Neural cell (in vitro differentiated cells): ENCODE data around the gene FRMD4B. TPM values are rescaled to one million over a fixed set of nuclear protein-coding genes. Genes with fewer than 3 reads are reported as not detected.

Experiments used
- H2AFZ ChIP-seq: fragments of 200-600, 300-800 bp; sonication (generic), shearing (Covaris generic); 2 replicates; pipeline ENCODE4 v1.6.0; 2014; ENCODE audit warnings: low read depth, mild to moderate bottlenecking, antibody characterized with exemption, low read length, moderate library complexity
- H3F3A ChIP-seq: fragments of 200-600 bp; shearing (Covaris generic); 2 replicates; pipeline ENCODE4 v1.6.1; 2016; ENCODE audit warnings: mild to moderate bottlenecking, moderate library complexity, mixed read lengths, antibody characterized with exemption, low read length; ENCODE audit not compliant: insufficient read depth, poor library complexity, severe bottlenecking
- H3K27ac ChIP-seq: fragments of 200-600, 300-800 bp; sonication (generic), shearing (Covaris generic); 2 replicates; pipeline ENCODE4 v1.5.1; 2014; ENCODE audit warnings: mild to moderate bottlenecking, low read length, moderate library complexity
- H3K27me3 ChIP-seq: fragments of 300-800, 200-600 bp; sonication (generic), shearing (Covaris generic); 2 replicates; pipeline ENCODE4 v1.6.0; 2014; ENCODE audit warnings: mild to moderate bottlenecking, low read depth, low read length, moderate library complexity; ENCODE audit not compliant: insufficient read depth
- H3K36me3 ChIP-seq: fragments of 300-800, 200-600 bp; sonication (generic), shearing (Covaris generic); 2 replicates; pipeline ENCODE4 v1.5.1; 2014; ENCODE audit warnings: mild to moderate bottlenecking, antibody characterized with exemption, low read length, moderate library complexity; ENCODE audit not compliant: insufficient read depth
- H3K4me2 ChIP-seq: fragments of 300-800, 200-600 bp; sonication (generic), shearing (Covaris generic); 2 replicates; pipeline ENCODE4 v1.6.0; 2014; ENCODE audit warnings: mild to moderate bottlenecking, low read length
- H3K4me3 ChIP-seq: fragments of 300-800, 200-600 bp; sonication (generic), shearing (Covaris generic); 2 replicates; pipeline ENCODE4 v1.5.1; 2014; ENCODE audit warnings: mild to moderate bottlenecking, low read length, moderate library complexity
- H3K79me2 ChIP-seq: fragments of 200-600 bp; shearing (Covaris generic); replicated peaks from 2 replicates; pipeline ENCODE4 v1.6.0; 2014; ENCODE audit warnings: mild to moderate bottlenecking, low read length, moderate library complexity; ENCODE audit not compliant: insufficient read depth
- H3K9ac ChIP-seq: fragments of 300-800, 200-600 bp; sonication (generic), shearing (Covaris generic); 2 replicates; pipeline ENCODE4 v1.6.1; 2016; ENCODE audit warnings: mild to moderate bottlenecking, low read length, mixed read lengths
- H3K9me2 ChIP-seq: fragments of 200-600 bp; shearing (Covaris generic); 2 replicates; pipeline ENCODE4 v1.6.1; 2016; ENCODE audit warnings: mild to moderate bottlenecking, low read length, mixed read lengths; ENCODE audit not compliant: insufficient read depth
- H3K9me3 ChIP-seq: fragments of 200-600, 300-800 bp; sonication (generic), shearing (Covaris generic); 2 replicates; pipeline ENCODE4 v1.6.1; 2016; ENCODE audit warnings: mild to moderate bottlenecking, mixed run types, low read length, moderate library complexity, mixed read lengths
- H4K20me1 ChIP-seq: fragments of 200-600 bp; shearing (Covaris generic); 2 replicates; pipeline ENCODE4 v1.6.1; 2016; ENCODE audit warnings: mild to moderate bottlenecking, mixed run types; ENCODE audit not compliant: insufficient read depth
- CTCF ChIP-seq: fragments of 450-650 bp; IDR thresholded peaks from 2 replicates; pipeline ENCODE4 v1.5.1; 2014; ENCODE audit warnings: antibody characterized with exemption, mild to moderate bottlenecking, moderate library complexity; ENCODE audit not compliant: poor library complexity, severe bottlenecking
- EP300 ChIP-seq: fragments of 450-650 bp; conservative IDR thresholded peaks from 2 replicates; pipeline ENCODE4 v1.6.1; 2014; ENCODE audit warnings: antibody characterized with exemption, mild to moderate bottlenecking, moderate library complexity; ENCODE audit not compliant: poor library complexity, severe bottlenecking
- EZH2 ChIP-seq: fragments of 200-600, 300-800 bp; shearing (Covaris generic), sonication (generic); IDR thresholded peaks from 2 replicates; pipeline ENCODE4 v1.6.1; 2014; ENCODE audit warnings: antibody characterized with exemption, low read length, borderline replicate concordance, mild to moderate bottlenecking; ENCODE audit not compliant: insufficient read depth, poor library complexity, severe bottlenecking
- MXI1 ChIP-seq: fragments of 450-650 bp; conservative IDR thresholded peaks from 2 replicates; pipeline ENCODE4 v1.6.1; 2014; ENCODE audit warnings: antibody characterized with exemption, mild to moderate bottlenecking; ENCODE audit not compliant: poor library complexity, severe bottlenecking
- POLR2AphosphoS5 ChIP-seq: IDR thresholded peaks from 2 replicates; pipeline ENCODE4 v1.6.1; 2012
- RAD21 ChIP-seq: fragments of 450-650 bp; conservative IDR thresholded peaks from 2 replicates; pipeline ENCODE4 v1.6.1; 2014; ENCODE audit warnings: antibody characterized with exemption, mild to moderate bottlenecking, moderate library complexity
- REST ChIP-seq: IDR thresholded peaks from 2 replicates; pipeline ENCODE4 v1.6.1; 2012; ENCODE audit warnings: borderline replicate concordance
- SMC3 ChIP-seq: fragments of 450-650 bp; conservative IDR thresholded peaks from 2 replicates; pipeline ENCODE4 v1.6.1; 2014; ENCODE audit warnings: antibody characterized with exemption, mild to moderate bottlenecking, moderate library complexity; ENCODE audit not compliant: poor library complexity
- TAF1 ChIP-seq: IDR thresholded peaks from 2 replicates; pipeline ENCODE4 v1.6.1; 2012; ENCODE audit warnings: low read depth
- polyA plus RNA-seq: library from polyadenylated mRNA; depleted of rRNA; stranded (reverse); fragments of >200 nt; gene quantifications from 2 replicates; pipeline ENCODE4 v1.2.3, GENCODE V29; 2014

Gene FRMD4B
- polyA plus RNA-seq, 1 donor from 2014 or later, result 6.2 TPM

GRCh38 chr3:69296995-69297394, 88.9 kb downstream of the FRMD4B start:
- H3K27ac ChIP-seq, result no peak overlapping the region
- no peaks in the 10 kb centered on the region for H3K9me3 ChIP-seq
- TF ChIP-seq TAF1 (no peak), REST (no peak), MXI1 (no peak), RAD21 (no peak), POLR2AphosphoS5 (no peak), EZH2 (no peak), EP300 (no peak), CTCF (no peak), SMC3 (no peak)
- H3K4me3 ChIP-seq, result no peak overlapping the region
- H3K4me2 ChIP-seq, result no peak overlapping the region
- no peaks in the 10 kb centered on the region for H3K36me3 ChIP-seq
- H3K9ac ChIP-seq, result no peak overlapping the region
- no peaks in the 10 kb centered on the region for H3K27me3 ChIP-seq
- H4K20me1 ChIP-seq, result no peaks in the 10 kb centered on the region
- no peaks in the 10 kb centered on the region for H3F3A ChIP-seq
- no peaks in the 10 kb centered on the region for H3K79me2 ChIP-seq
- no peaks in the 10 kb centered on the region for H3K9me2 ChIP-seq
- no peak overlapping the region for H2AFZ ChIP-seq

DNA sequence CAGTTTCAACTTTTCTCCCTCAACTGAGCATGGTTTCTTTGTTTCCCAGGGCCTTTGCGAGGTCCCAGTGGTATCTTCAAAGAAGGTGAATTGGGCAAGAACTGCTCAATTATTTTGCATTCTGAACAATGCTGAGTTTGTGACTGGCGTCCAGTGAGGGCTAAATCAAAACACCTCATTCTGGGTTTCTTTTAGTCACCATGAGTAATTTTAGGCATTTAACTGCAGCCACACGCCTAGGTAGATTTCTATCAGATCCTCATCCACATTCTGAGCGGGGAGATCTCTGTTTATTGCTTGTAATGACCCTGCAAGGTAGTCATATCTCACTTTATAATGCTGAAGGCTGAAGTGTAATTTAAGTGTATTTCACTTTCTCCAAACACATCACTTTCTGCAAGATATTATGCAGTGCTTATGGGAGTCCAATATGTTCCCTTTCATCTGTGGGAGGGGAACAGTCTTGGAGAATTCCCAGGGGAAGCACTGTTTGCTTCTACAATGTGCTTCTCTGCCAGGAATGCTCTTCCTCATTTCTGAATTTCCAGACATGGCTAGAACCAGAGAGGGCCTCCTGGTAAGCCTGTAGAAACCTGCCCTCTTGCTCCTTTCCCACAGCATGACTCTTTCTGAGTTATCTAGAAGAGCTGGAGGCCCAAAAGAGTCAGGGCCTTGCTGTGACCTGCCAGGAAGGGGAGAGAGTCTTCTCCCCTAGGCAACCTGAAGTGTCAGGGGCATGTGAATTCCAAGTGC, 91.7 kb downstream of the FRMD4B start:
- Histone ChIP-seq H3K79me2 (no peaks in the 10 kb centered on the region), H3K4me3 (no peak overlapping the region), H4K20me1 (no peaks in the 10 kb centered on the region), H3F3A (no peaks in the 10 kb centered on the region), H3K36me3 (no peaks in the 10 kb centered on the region), H3K9me3 (no peaks in the 10 kb centered on the region), H3K4me2 (no peak overlapping the region), H3K27me3 (no peaks in the 10 kb centered on the region), H3K9ac (no peak overlapping the region), H2AFZ (no peak overlapping the region), H3K27ac (no peak overlapping the region), H3K9me2 (no peaks in the 10 kb centered on the region)
- TF ChIP-seq MXI1 (no peak), EP300 (no peak), TAF1 (no peak), RAD21 (no peak), CTCF (no peak), EZH2 (no peak), REST (no peak), POLR2AphosphoS5 (no peak), SMC3 (no peak)
